CD4-positive, alpha-beta memory T cell (primary cell): ENCODE data around the gene BICD2. TPM values are rescaled to one million over a fixed set of nuclear protein-coding genes. Genes with fewer than 3 reads are reported as not detected.
"Not testable (repeated sequence)": the region's sequence is repeated elsewhere in the genome, so short reads cannot be mapped to it uniquely, and the experiment has no call there.

Source experiments
- CTCF ChIA-PET: fragments of 350-600 bp; sonication (Branson Sonifier 250); formaldehyde crosslinking; loops from one replicate; lab custom pipeline; 2021; ENCODE audit warnings: inconsistent platforms; ENCODE audit not compliant: partially characterized antibody; lab: Charles Lee
- POLR2A ChIA-PET: fragments of 350-600 bp; sonication (Branson Sonifier 250); formaldehyde crosslinking; loops from one replicate; lab custom pipeline; 2021; ENCODE audit not compliant: partially characterized antibody; lab: Charles Lee
- DNase-seq, 5 donors: peaks; one replicate each; pipeline versions ENCODE4 v3.0.0 to v3.0.0-alpha.2; 2020 to 2022; ENCODE audit warnings: mixed read lengths in 1 of 5
- H3K27ac ChIP-seq: one replicate; pipeline ENCODE4 v1.7.0; 2013; ENCODE audit warnings: low read depth, low read length
- H3K27me3 ChIP-seq: 2 replicates; pipeline ENCODE4 v1.7.0; 2013; ENCODE audit warnings: mild to moderate bottlenecking, low read length, moderate library complexity; ENCODE audit not compliant: insufficient read depth
- H3K36me3 ChIP-seq: 2 replicates; pipeline ENCODE4 v1.7.0; 2013; ENCODE audit warnings: mild to moderate bottlenecking, low read length, moderate library complexity; ENCODE audit not compliant: insufficient read depth
- H3K4me1 ChIP-seq: 2 replicates; pipeline ENCODE4 v1.7.0; 2013; ENCODE audit warnings: mild to moderate bottlenecking, low read length, moderate library complexity; ENCODE audit not compliant: insufficient read depth
- H3K4me3 ChIP-seq, 2 donors: one replicate each; pipeline ENCODE4 v1.7.0; 2013; ENCODE audit warnings: low read length in 2 of 2, mild to moderate bottlenecking in 1 of 2
- H3K9me3 ChIP-seq, 2 donors: one replicate each; pipeline ENCODE4 v1.7.0; 2013; ENCODE audit warnings: low read length in 2 of 2, control low read depth in 1 of 2; ENCODE audit not compliant: control insufficient read depth in 1 of 2
- H3K27ac Mint-ChIP-seq, 7 donors: one replicate each; pipeline ENCODE4 v1.8.0; 2020 to 2021; ENCODE audit warnings: mixed read lengths in 7 of 7, mild to moderate bottlenecking in 6 of 7, inconsistent platforms in 3 of 7, moderate library complexity in 3 of 7
- H3K27me3 Mint-ChIP-seq, 2 donors: one replicate each; pipeline ENCODE4 v1.8.0; 2020 to 2021; ENCODE audit warnings: mixed read lengths in 2 of 2
- H3K36me3 Mint-ChIP-seq, 2 donors: one replicate each; pipeline ENCODE4 v1.8.0; 2020 to 2021; ENCODE audit warnings: mixed read lengths in 2 of 2, inconsistent platforms in 1 of 2, mild to moderate bottlenecking in 1 of 2
- H3K4me1 Mint-ChIP-seq, 4 donors: one replicate each; pipeline ENCODE4 v1.8.0; 2020 to 2021; ENCODE audit warnings: mixed read lengths in 4 of 4, mild to moderate bottlenecking in 1 of 4
- H3K4me3 Mint-ChIP-seq, 8 donors: one replicate each; pipeline ENCODE4 v1.8.0; 2020 to 2021; ENCODE audit warnings: mixed read lengths in 8 of 8, mild to moderate bottlenecking in 7 of 8, moderate library complexity in 6 of 8, inconsistent platforms in 3 of 8
- H3K9me3 Mint-ChIP-seq, 8 donors: one replicate each; pipeline ENCODE4 v1.8.0; 2020 to 2021; ENCODE audit warnings: mixed read lengths in 8 of 8, mild to moderate bottlenecking in 5 of 8, inconsistent platforms in 3 of 8, moderate library complexity in 1 of 8
- intact Hi-C: fragments of 100-400 bp; cut with micrococcal nuclease; formaldehyde crosslinking; loops from one replicate; pipeline ENCODE4 v1.15.1; 2023
- polyA plus RNA-seq, 2 donors: library from polyadenylated mRNA; unstranded; fragments of 300-500 nt; fragmentation: Illumina TruSeq; gene quantifications; one replicate each; pipeline ENCODE4 v1.2.3, GENCODE V29; 2021
- total RNA-seq, 2 experiments: library from RNA; stranded (reverse); gene quantifications; one replicate each; pipeline ENCODE4 v1.2.3, GENCODE V29; 2021

BICD2 gene
- total and polyA plus RNA-seq, 4 experiments from 2014 or later: 3.8 to 34.2 (median 26.7) TPM

DNA sequence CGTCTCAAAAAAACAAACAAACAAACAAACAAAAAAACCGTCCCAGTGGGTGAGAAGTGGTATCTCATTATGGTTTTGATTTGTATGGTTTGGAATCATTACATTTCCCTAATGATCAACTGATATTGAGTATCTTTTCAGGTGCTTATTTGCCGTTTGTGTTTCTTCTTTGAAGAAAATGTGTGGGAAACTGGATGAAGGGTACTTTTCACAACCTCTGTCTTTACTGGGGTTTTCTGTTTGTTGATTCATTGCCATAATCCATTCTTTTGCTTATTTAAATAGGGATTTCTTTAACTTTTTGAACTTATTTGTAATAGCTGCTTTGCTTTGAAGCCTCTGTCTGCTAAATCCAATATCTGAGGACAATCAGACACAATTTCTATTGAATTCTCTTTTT, 9.2 kb upstream of the BICD2 start:
- Mint-ChIP-seq H3K9me3 (no peaks in the 10 kb centered on the region), H3K4me3 (no peak overlapping the region), H3K27me3 (peaks cover 3 to 9% of the 10 kb centered on the region in 2 donors), H3K4me1 (peaks cover 12 to 23% (median 15%) of the 10 kb centered on the region in 4 donors), H3K27ac (no peak overlapping the region), H3K36me3 (no peaks in the 10 kb centered on the region)
- no peak overlapping the region for H3K27ac ChIP-seq
- intact Hi-C loops: no loop called here
- CTCF ChIA-PET: interaction anchor here (0.7 to 1.2 kb wide), 2 partner anchors 17 to 57 kb away, joined by 3 to 5 read pairs; no protein-coding TSS in a partner anchor
- no peaks in the 10 kb centered on the region for H3K36me3 ChIP-seq
- POLR2A ChIA-PET: no interaction called here
- H3K4me3 ChIP-seq: no peak overlapping the region
- no peaks in the 10 kb centered on the region for H3K27me3 ChIP-seq
- DNase-seq: no peak
- H3K4me1 ChIP-seq: peaks cover 20% of the 10 kb centered on the region
- no peaks in the 10 kb centered on the region for H3K9me3 ChIP-seq

DNA sequence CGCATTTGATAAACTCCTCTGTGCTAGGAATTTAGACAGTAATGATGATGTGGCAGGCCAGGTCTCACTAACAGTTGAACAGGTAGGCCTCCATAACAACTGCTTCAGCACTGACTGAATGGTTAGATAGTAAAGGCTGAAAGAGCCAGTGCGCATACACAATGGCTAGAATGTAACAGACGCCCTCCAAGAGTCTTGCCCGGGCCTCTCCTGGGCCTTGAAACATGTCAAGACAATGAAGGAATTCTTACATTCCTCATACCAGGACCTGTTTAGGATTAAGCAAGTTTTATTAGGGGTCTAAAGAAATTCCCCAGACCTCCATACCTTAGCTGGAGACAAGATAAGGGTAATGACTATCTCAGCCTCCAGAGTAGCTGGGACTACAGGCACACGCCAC, 6.7 kb upstream of the BICD2 start:
- intact Hi-C loops: no loop called here
- POLR2A ChIA-PET: no interaction called here

DNA sequence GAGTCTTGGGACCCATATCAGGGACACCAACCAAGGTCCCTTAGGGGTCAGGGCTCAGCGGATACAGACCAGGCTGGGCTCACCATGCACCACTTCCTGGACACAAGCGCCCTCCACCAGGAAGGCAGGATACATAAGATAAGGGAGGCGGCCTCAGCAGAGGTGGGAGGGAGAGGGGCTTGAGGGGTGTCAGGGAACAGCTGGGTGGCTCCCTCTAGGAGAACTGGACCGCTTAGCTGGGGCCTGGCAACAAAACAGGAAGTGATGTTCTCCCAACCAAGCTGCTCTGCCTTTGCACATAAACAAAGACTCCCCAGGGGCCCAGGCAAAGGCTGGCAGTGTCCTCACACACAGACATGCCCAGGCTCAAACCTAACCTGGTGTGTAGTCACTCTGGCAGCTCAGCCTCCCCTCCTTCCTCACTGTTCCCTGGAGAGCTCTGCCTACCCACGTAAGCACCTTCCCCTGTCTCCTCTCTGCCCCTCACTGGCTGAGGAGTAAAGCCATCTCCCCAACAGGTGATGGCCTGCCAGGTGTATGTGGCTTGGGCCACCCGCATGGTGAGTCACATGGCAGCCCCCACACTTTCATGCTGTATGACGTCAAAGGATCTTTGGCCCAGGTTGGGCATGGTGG, 5.8 kb upstream of the BICD2 start:
- no peak overlapping the region for H3K4me3 ChIP-seq
- ChIA-PET POLR2A (interaction anchor here (1.2 to 1.4 kb wide), 2 partner anchors 100 to 195 kb away, joined by 5 read pairs; partner anchors contain the start of gene IPPK), CTCF (interaction anchor here (0.8 to 2.3 kb wide), 6 partner anchors 10 to 339 kb away, joined by 3 to 9 read pairs (median 3); no protein-coding TSS in a partner anchor)
- no peaks in the 10 kb centered on the region for H3K9me3 Mint-ChIP-seq
- no peak overlapping the region for H3K27ac ChIP-seq
- H3K36me3 Mint-ChIP-seq: peaks cover 0 to 3% of the 10 kb centered on the region in 2 donors
- H3K27me3 ChIP-seq: no peaks in the 10 kb centered on the region
- no peak for DNase-seq
- peak overlapping the region; percentile 30 to 89 (median 72) for H3K27ac Mint-ChIP-seq
- intact Hi-C loops: no loop called here
- H3K4me3 Mint-ChIP-seq: peak overlapping the region in 5 of 8 donors; percentile 23 to 59 (median 34)
- H3K9me3 ChIP-seq: no peaks in the 10 kb centered on the region
- H3K4me1 Mint-ChIP-seq: peaks cover 21 to 33% (median 26%) of the 10 kb centered on the region in 4 donors
- peaks cover 30% of the 10 kb centered on the region for H3K4me1 ChIP-seq
- no peaks in the 10 kb centered on the region for H3K36me3 ChIP-seq
- H3K27me3 Mint-ChIP-seq: peaks cover 2 to 6% of the 10 kb centered on the region in 2 donors

More for the DNA sequence above, 6.7 kb upstream of the BICD2 start:
- Histone ChIP-seq H3K27ac (no peak overlapping the region), H3K9me3 (no peaks in the 10 kb centered on the region), H3K27me3 (no peaks in the 10 kb centered on the region), H3K36me3 (no peaks in the 10 kb centered on the region), H3K4me1 (peaks cover 21% of the 10 kb centered on the region), H3K4me3 (no peak overlapping the region)
- H3K27me3 Mint-ChIP-seq: peaks cover 3 to 9% of the 10 kb centered on the region in 2 donors
- no peak for DNase-seq
- no peak overlapping the region for H3K4me3 Mint-ChIP-seq
- H3K9me3 Mint-ChIP-seq: no peaks in the 10 kb centered on the region
- CTCF ChIA-PET: interaction anchor here (2.3 kb wide), 1 partner anchor 9 kb away, joined by 7 read pairs; no protein-coding TSS in a partner anchor
- H3K36me3 Mint-ChIP-seq: no peaks in the 10 kb centered on the region
- H3K4me1 Mint-ChIP-seq: peaks cover 12 to 24% (median 18%) of the 10 kb centered on the region in 4 donors
- H3K27ac Mint-ChIP-seq: peak overlapping the region in 3 of 7 donors; percentile 17 to 69 (median 44)

DNA sequence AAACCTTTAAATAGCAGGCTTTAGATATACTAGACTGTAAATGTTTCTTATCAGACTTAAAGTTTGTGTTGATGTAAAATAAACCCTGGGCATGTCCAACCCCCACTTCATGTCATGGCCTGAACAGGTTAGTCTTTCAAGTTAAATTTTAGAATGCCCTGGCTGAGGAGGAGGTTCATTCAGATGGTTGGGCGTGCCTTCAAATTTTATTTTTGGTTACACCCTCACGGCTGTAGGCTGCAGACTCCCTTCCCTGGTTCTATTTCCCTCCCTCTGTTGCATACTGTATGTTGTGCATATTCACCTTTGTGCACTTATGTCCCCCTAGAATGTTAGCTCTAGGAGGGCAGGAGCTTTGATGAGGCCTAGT, 5.3 kb upstream of the BICD2 start:
- intact Hi-C loops: loop anchor here (10.0 kb wide), 3 partner anchors 475 to 1485 kb away; partner anchors contain the start of genes IARS1 and ZNF169
- Mint-ChIP-seq H3K27me3 (peaks cover 0 to 4% of the 10 kb centered on the region in 2 donors), H3K36me3 (peaks cover 0 to 5% of the 10 kb centered on the region in 2 donors), H3K9me3 (no peaks in the 10 kb centered on the region), H3K4me3 (peak overlapping the region in 5 of 8 donors; percentile 23 to 59 (median 31)), H3K27ac (peak overlapping the region; percentile 30 to 89 (median 69)), H3K4me1 (peaks cover 21 to 37% (median 27%) of the 10 kb centered on the region in 4 donors)
- H3K4me1 ChIP-seq: peaks cover 30% of the 10 kb centered on the region
- no peaks in the 10 kb centered on the region for H3K9me3 ChIP-seq
- no peak overlapping the region for H3K4me3 ChIP-seq
- no peak for DNase-seq
- no peaks in the 10 kb centered on the region for H3K27me3 ChIP-seq
- H3K27ac ChIP-seq: no peak overlapping the region
- H3K36me3 ChIP-seq: no peaks in the 10 kb centered on the region
- CTCF ChIA-PET: interaction anchor here (0.8 to 2.3 kb wide), 6 partner anchors 11 to 339 kb away, joined by 3 to 9 read pairs (median 3); no protein-coding TSS in a partner anchor
- POLR2A ChIA-PET: interaction anchor here (1.2 to 1.4 kb wide), 2 partner anchors 100 to 196 kb away, joined by 5 read pairs; partner anchors contain the start of gene IPPK

DNA sequence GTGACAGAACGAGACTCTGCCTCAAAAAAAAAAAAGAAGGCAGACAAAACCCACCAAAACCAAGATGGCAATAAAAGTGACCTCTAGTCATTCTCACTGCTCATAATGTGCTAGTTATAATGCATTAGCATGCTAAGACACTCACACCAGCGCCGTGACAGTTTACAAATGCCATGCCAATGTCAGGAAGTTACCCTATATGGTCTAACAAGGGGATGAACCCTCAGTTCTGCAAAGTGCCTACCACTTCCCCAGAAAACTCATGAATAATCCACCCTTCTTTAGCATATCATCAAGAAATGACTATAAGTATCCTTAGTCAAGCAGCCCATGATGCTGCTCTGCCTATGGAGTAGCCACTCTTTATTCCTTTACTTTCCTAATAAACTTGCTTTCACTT, 4.7 kb upstream of the BICD2 start:
- Histone ChIP-seq H3K27ac (no peak overlapping the region), H3K9me3 (no peaks in the 10 kb centered on the region), H3K4me3 (no peak overlapping the region), H3K36me3 (no peaks in the 10 kb centered on the region), H3K27me3 (no peaks in the 10 kb centered on the region), H3K4me1 (peaks cover 30% of the 10 kb centered on the region)
- H3K4me1 Mint-ChIP-seq: peaks cover 21 to 37% (median 27%) of the 10 kb centered on the region in 4 donors
- H3K36me3 Mint-ChIP-seq: peaks cover 0 to 5% of the 10 kb centered on the region in 2 donors
- ChIA-PET CTCF (interaction anchor here (2.9 kb wide), 1 partner anchor 21 kb away, joined by 23 read pairs; no protein-coding TSS in a partner anchor), POLR2A (no interaction called here)
- H3K4me3 Mint-ChIP-seq: peak overlapping the region in 2 of 8 donors; percentile 15 to 26
- H3K9me3 Mint-ChIP-seq: no peaks in the 10 kb centered on the region
- peaks cover 0 to under 1% of the 10 kb centered on the region in 2 donors for H3K27me3 Mint-ChIP-seq
- no peak for DNase-seq
- intact Hi-C loops: loop anchor here (10.0 kb wide), 3 partner anchors 474 to 1486 kb away; partner anchors contain the start of genes IARS1 and ZNF169
- peak overlapping the region in 2 of 7 donors; percentile 7 to 18 for H3K27ac Mint-ChIP-seq

GRCh38 chr9:92768816-92769215, 4.2 kb upstream of the BICD2 start:
- not testable (repeated sequence) for H3K27me3 Mint-ChIP-seq, H3K36me3 ChIP-seq, H3K4me3 ChIP-seq, H3K9me3 Mint-ChIP-seq, H3K4me3 Mint-ChIP-seq, H3K27me3 ChIP-seq, H3K36me3 Mint-ChIP-seq, DNase-seq, H3K9me3 ChIP-seq, H3K27ac ChIP-seq
- intact Hi-C loops: loop anchor here (10.0 kb wide), 3 partner anchors 474 to 1486 kb away; partner anchors contain the start of genes IARS1 and ZNF169
- CTCF ChIA-PET: interaction anchor here (2.9 kb wide), 1 partner anchor 21 kb away, joined by 23 read pairs; no protein-coding TSS in a partner anchor
- POLR2A ChIA-PET: interaction anchor here (1.1 kb wide), 1 partner anchor 99 kb away, joined by 4 read pairs; no protein-coding TSS in a partner anchor
- H3K4me1 ChIP-seq: peaks cover 30% of the 10 kb centered on the region
- peaks cover 21 to 37% (median 27%) of the 10 kb centered on the region in 4 donors for H3K4me1 Mint-ChIP-seq
- H3K27ac Mint-ChIP-seq: peak overlapping the region in 1 of 7 donors; percentile 48
